Skeletal muscle tissue (tissue), 4 donors: ENCODE measurements around the gene WSCD1. TPM values are rescaled to one million over a fixed set of nuclear protein-coding genes. Genes with fewer than 3 reads are reported as not detected.

Experiments
- H3K27ac ChIP-seq: one replicate; pipeline ENCODE4 v1.7.0; 2013; ENCODE audit warnings: mild to moderate bottlenecking, low read depth, low read length, inconsistent platforms
- H3K27me3 ChIP-seq, 3 donors: one replicate each; pipeline ENCODE4 v1.7.0; 2013; ENCODE audit warnings: low read length in 3 of 3; ENCODE audit not compliant: control insufficient read depth in 3 of 3, insufficient read depth in 3 of 3
- H3K36me3 ChIP-seq, 3 donors: one replicate each; pipeline ENCODE4 v1.7.0; 2013; ENCODE audit warnings: low read length in 3 of 3; ENCODE audit not compliant: control insufficient read depth in 3 of 3, insufficient read depth in 3 of 3
- H3K4me1 ChIP-seq, 3 donors: one replicate each; pipeline ENCODE4 v1.7.0; 2013; ENCODE audit warnings: low read length in 3 of 3, mild to moderate bottlenecking in 3 of 3; ENCODE audit not compliant: control insufficient read depth in 3 of 3, insufficient read depth in 3 of 3
- H3K4me3 ChIP-seq, 3 donors: one replicate each; pipeline ENCODE4 v1.7.0; 2013; ENCODE audit warnings: low read length in 3 of 3
- H3K9ac ChIP-seq, 3 donors: one replicate each; pipeline ENCODE4 v1.7.0; 2013; ENCODE audit warnings: low read length in 3 of 3, mild to moderate bottlenecking in 3 of 3, moderate library complexity in 2 of 3, low read depth in 1 of 3
- H3K9me3 ChIP-seq, 3 donors: one replicate each; pipeline ENCODE4 v1.7.0; 2013; ENCODE audit warnings: low read length in 3 of 3; ENCODE audit not compliant: control insufficient read depth in 3 of 3
- total RNA-seq: library from RNA; depleted of rRNA; stranded (reverse); fragments of >200 nt; gene quantifications from one replicate; pipeline ENCODE4 v1.2.3, GENCODE V29; 2014
- donor health status: Osteomylitis.

WSCD1 gene
- total RNA-seq, 1 donor from 2014 or later, result 33.4 TPM

DNA sequence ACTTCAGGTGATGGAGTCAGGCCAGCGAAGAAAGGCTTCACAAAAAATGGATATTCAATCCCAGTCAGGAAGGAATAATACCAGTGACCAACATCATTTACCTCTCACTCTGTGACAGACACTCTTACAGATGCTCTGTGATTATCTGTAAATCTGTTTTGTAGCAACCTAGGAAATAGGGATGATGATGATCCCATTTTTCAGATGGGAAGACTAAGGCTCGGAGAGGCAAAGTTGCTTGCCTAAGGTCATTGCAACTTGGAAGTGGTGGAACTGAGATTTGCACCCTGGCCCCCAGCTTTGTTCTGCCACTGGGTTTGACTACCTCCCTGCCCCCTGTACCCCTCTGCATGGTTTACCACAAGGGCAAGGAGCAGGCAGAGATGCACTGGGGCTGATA is 14.1 kb upstream of the WSCD1 start:
- Histone ChIP-seq H3K9me3 (no peaks in the 10 kb centered on the region), H3K4me3 (no peak overlapping the region), H3K36me3 (no peaks in the 10 kb centered on the region), H3K4me1 (no peaks in the 10 kb centered on the region), H3K27me3 (peaks cover 0 to 30% (median 14%) of the 10 kb centered on the region in 3 donors), H3K27ac (no peak overlapping the region), H3K9ac (no peak overlapping the region)

DNA sequence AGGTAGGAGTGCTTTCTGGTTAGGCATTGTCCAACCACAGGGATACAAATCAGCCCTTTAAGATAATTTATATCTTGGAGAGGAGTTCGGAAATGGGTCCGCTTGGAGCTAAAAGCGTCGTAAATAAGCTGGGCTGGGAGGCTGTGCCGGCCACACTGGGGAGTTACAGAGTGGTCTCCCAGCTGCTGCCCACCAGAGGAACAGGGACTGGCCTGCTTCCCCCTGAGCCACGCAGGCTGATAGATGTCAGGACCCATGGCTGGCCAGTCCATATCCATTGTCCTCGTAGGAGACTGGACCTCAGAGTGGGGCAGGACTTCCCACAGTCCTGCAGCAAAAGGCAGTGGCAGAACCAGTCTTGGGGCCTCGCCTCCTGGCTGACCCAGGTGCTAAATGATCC is 12.6 kb upstream of the WSCD1 start:
- Histone ChIP-seq H3K4me1 (peaks cover 0 to 6% (median 5%) of the 10 kb centered on the region in 3 donors), H3K27me3 (peaks cover 0 to 32% (median 14%) of the 10 kb centered on the region in 3 donors), H3K9me3 (no peaks in the 10 kb centered on the region), H3K27ac (no peak overlapping the region), H3K9ac (no peak overlapping the region), H3K4me3 (no peak overlapping the region), H3K36me3 (no peaks in the 10 kb centered on the region)

- H3K4me1 ChIP-seq, result peaks cover 0 to 6% (median 5%) of the 10 kb centered on the region in 3 donors
- H3K9me3 ChIP-seq, result no peaks in the 10 kb centered on the region
- no peaks in the 10 kb centered on the region for H3K36me3 ChIP-seq
- H3K4me3 ChIP-seq, result no peak overlapping the region
- H3K27me3 ChIP-seq, result peaks cover 3 to 38% (median 20%) of the 10 kb centered on the region in 3 donors
- H3K27ac ChIP-seq, result no peak overlapping the region
- H3K9ac ChIP-seq, result no peak overlapping the region
Measured at GRCh38 chr17:6059406-6059805, 10.8 kb upstream of the WSCD1 start.

DNA sequence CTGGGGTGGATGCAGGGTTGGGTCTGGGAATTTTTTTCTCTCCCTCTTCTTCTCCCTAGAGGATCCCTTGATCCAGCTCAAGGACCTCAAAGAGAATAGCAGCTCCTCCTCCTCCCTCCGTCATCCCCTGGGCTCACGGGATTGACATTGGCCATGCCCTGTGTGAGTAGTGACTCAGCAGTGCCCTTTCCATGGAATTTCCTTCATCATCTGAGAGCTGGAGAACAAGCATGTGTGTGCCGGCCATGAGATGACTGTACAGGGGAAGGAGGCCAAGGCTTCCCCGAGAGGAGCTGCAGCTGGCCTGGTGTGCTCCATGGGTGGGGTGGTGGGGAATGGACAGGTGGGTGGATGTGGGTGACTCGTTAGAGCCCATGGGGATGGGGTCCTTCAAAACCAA is 8.9 kb upstream of the WSCD1 start:
- Histone ChIP-seq H3K36me3 (no peaks in the 10 kb centered on the region), H3K9me3 (no peaks in the 10 kb centered on the region), H3K4me3 (no peak overlapping the region), H3K27ac (no peak overlapping the region), H3K9ac (no peak overlapping the region), H3K27me3 (peaks cover 6 to 36% (median 23%) of the 10 kb centered on the region in 3 donors), H3K4me1 (peaks cover 0 to 6% (median 5%) of the 10 kb centered on the region in 3 donors)

GRCh38 chr17:6064868-6065267 is 5.3 kb upstream of the WSCD1 start:
- Histone ChIP-seq H3K36me3 (no peaks in the 10 kb centered on the region), H3K4me3 (no peak overlapping the region), H3K9me3 (no peaks in the 10 kb centered on the region), H3K9ac (no peak overlapping the region), H3K27ac (no peak overlapping the region), H3K27me3 (peaks cover 17 to 33% (median 30%) of the 10 kb centered on the region in 3 donors), H3K4me1 (peaks cover 11 to 19% (median 15%) of the 10 kb centered on the region in 3 donors)

DNA sequence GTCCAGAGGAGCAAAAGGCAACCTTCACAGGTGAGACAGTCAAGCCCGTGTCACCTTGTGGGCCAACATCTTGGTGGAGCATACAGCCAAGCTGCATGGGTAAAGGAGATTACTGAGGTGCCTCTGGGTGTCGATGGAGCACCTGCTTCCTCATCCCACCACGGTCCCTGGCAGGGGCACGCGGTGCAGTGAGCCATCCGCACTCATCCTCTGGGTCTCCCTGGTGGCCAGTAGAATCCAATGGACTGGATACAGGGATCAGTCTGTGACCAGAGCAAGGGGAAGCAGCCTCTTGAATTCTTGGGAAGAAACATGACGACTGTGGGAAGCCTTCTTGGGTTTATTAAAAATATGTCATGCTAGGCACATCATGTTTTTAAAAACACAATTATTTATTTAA is 4.8 kb upstream of the WSCD1 start:
- Histone ChIP-seq H3K36me3 (no peaks in the 10 kb centered on the region), H3K9ac (no peak overlapping the region), H3K27me3 (peaks cover 17 to 33% (median 27%) of the 10 kb centered on the region in 3 donors), H3K27ac (no peak overlapping the region), H3K9me3 (no peaks in the 10 kb centered on the region), H3K4me1 (peaks cover 13 to 21% (median 16%) of the 10 kb centered on the region in 3 donors), H3K4me3 (no peak overlapping the region)

GRCh38 chr17:6066183-6066948 is 3.8 kb upstream of the WSCD1 start:
- peaks cover 17 to 23% (median 18%) of the 10 kb centered on the region in 3 donors for H3K4me1 ChIP-seq
- H3K27me3 ChIP-seq, result peaks cover 17 to 29% (median 27%) of the 10 kb centered on the region in 3 donors
- H3K4me3 ChIP-seq, result no peak overlapping the region
- no peaks in the 10 kb centered on the region for H3K36me3 ChIP-seq
- no peaks in the 10 kb centered on the region for H3K9me3 ChIP-seq
- no peak overlapping the region for H3K27ac ChIP-seq
- no peak overlapping the region for H3K9ac ChIP-seq

DNA sequence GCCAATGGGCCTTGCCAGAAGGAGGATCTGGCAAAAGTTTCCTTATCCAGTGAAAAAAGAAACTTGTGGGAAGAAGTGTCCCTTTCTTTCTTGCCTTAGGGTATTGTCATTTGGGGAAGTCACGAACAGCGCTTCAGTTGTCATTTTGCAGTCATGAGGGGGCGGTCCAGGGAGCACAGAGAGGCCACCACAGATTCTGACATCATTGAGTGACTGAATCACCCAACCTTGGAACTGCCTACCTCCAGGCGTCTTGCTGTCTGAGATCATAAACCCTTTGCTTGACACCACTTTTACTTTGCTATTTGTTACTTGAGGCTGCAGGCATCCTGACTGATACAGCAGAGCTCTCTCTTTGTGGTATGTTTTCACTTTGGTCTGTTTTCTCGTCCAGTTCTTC is 3.1 kb upstream of the WSCD1 start:
- Histone ChIP-seq H3K4me3 (no peak overlapping the region), H3K36me3 (no peaks in the 10 kb centered on the region), H3K4me1 (peaks cover 20 to 27% (median 21%) of the 10 kb centered on the region in 3 donors), H3K9ac (no peak overlapping the region), H3K9me3 (no peaks in the 10 kb centered on the region), H3K27ac (no peak overlapping the region), H3K27me3 (peaks cover 17 to 32% (median 27%) of the 10 kb centered on the region in 3 donors)

DNA sequence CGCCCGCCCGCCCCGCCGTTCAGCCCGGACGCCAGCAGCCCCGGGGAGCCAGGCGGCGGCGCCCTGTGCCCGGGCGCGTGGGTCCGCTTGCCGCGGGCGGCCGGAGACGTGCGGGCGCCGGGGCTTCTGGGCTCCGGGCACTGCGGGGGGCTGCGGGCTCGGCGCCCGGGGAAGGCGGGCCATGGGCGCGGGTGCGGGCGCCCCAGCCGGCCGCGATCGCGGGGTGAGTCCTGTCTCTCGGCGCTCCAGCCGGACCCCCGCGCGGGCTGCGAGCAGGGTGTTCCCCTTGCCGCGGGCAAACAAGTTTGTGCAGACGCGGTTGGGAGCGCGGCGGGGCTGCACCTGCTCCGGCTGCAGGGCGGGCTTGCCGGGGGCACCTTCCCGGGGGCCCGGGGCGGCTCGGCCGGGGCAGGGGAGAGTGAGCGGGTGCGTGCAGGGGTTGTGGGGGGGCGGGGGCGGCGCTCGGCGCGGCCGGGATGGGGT is 292 bp downstream of the WSCD1 start:
- peak overlapping the region in 2 of 3 donors; percentile 71 to 75 for H3K4me3 ChIP-seq
- H3K36me3 ChIP-seq, result peaks cover 0 to 2% (median 0%) of the 10 kb centered on the region in 3 donors
- H3K27ac ChIP-seq, result no peak overlapping the region
- H3K4me1 ChIP-seq, result peaks cover 33 to 46% (median 44%) of the 10 kb centered on the region in 3 donors
- peak overlapping the region in 1 of 3 donors; percentile 76 for H3K9ac ChIP-seq
- peaks cover 10 to 17% (median 14%) of the 10 kb centered on the region in 3 donors for H3K27me3 ChIP-seq
- H3K9me3 ChIP-seq, result no peaks in the 10 kb centered on the region

DNA sequence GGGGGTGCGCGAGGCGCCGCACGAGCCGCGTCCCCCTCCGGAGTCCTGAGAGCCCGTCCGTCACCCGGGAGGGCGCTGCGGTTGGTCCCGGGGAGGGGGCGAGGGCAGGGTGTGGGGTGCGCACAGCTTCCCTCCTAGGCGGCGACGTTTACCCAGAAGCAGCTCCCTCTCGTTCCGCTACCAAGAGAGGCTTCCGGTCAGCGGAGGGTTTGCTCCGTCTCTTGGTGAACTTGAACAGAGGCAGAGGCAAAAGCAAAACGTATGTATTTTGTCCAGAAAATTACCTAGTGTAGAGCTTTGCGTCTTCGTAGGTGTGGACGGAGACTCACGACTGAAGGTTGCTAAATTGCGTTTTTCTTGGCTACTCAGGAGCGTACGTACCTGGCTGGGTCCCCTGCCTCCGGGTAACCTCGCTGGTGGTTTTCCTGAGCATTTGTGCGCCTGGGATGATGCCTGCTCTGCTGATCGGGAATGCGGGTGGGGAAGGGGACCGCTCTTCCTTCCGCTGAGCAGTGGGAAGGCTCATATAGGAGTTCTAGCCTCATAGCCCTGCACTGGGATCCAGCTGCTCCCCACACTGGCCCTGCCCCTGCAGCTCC is 833 bp downstream of the WSCD1 start:
- Histone ChIP-seq H3K27ac (no peak overlapping the region), H3K36me3 (peaks cover 0 to 2% (median 0%) of the 10 kb centered on the region in 3 donors), H3K9ac (peak overlapping the region; percentile 53 to 78 (median 65)), H3K4me3 (peak overlapping the region; percentile 67 to 82 (median 75)), H3K4me1 (peaks cover 37 to 51% (median 49%) of the 10 kb centered on the region in 3 donors), H3K27me3 (peaks cover 10 to 17% (median 14%) of the 10 kb centered on the region in 3 donors), H3K9me3 (no peaks in the 10 kb centered on the region)
